PC-3 (cell line): ENCODE results near the gene AGPAT1. TPM values are rescaled to one million over a fixed set of nuclear protein-coding genes. Genes with fewer than 3 reads are reported as not detected.

ENCODE experiments used
- ATAC-seq: fragments of 200-7000 bp; cut with Tn5 transposase; 2 replicates; pipeline ENCODE4 v1.9.1; 2020; ENCODE audit warnings: mild to moderate bottlenecking, moderate library complexity
- BruUV-seq: library from RNA; stranded (reverse); fragments of 400-500 nt; replicated peaks from 2 replicates; lab custom pipeline; 2021; lab: Mats Ljungman, UMichigan
- CTCF ChIA-PET: fragments of 300-600 bp; sonication (Branson Sonifier 250); formaldehyde crosslinking; loops from one replicate; lab custom pipeline; 2022; ENCODE audit warnings: antibody characterized with exemption; lab: Charles Lee
- POLR2A ChIA-PET: fragments of 300-600 bp; sonication (Branson Sonifier 250); formaldehyde crosslinking; loops from one replicate; lab custom pipeline; 2022; ENCODE audit warnings: antibody characterized with exemption; ENCODE audit not compliant: unreplicated experiment; lab: Charles Lee
- DNase-seq: peaks from one replicate; pipeline ENCODE4 v3.0.0-alpha.2; 2015
- H2AFZ ChIP-seq: fragments of 300-600 bp; sonication (generic); 2 replicates; pipeline ENCODE4 v1.6.0; 2016; ENCODE audit warnings: antibody characterized with exemption, low read length
- H3F3A ChIP-seq: fragments of 300-600 bp; sonication (generic); one replicate; pipeline ENCODE4 v1.6.0; 2017; ENCODE audit warnings: antibody characterized with exemption, low read length, control low read depth, mild to moderate bottlenecking; ENCODE audit not compliant: unreplicated experiment
- H3K27ac ChIP-seq: fragments of 300-600 bp; sonication (generic); 2 replicates; pipeline ENCODE4 v1.5.1; 2016; ENCODE audit warnings: mild to moderate bottlenecking, low read length
- H3K27me3 ChIP-seq: fragments of 300-600 bp; sonication (generic); 2 replicates; pipeline ENCODE4 v1.6.1; 2016; ENCODE audit warnings: low read length, mixed read lengths
- H3K36me3 ChIP-seq: fragments of 300-600 bp; sonication (generic); 2 replicates; pipeline ENCODE4 v1.6.1; 2016; ENCODE audit warnings: low read depth, mixed run types, low read length, mixed read lengths
- H3K4me1 ChIP-seq: fragments of 300-600 bp; sonication (generic); 2 replicates; pipeline ENCODE4 v1.5.1; 2016; ENCODE audit warnings: low read length; ENCODE audit not compliant: insufficient read depth
- H3K4me2 ChIP-seq: fragments of 300-600 bp; sonication (generic); 2 replicates; pipeline ENCODE4 v1.6.0; 2016; ENCODE audit warnings: low read length
- H3K4me3 ChIP-seq: fragments of 300-600 bp; sonication (generic); 2 replicates; pipeline ENCODE4 v1.5.1; 2016; ENCODE audit warnings: mild to moderate bottlenecking, low read length, mixed read lengths
- H3K79me2 ChIP-seq: fragments of 300-600 bp; sonication (generic); 2 replicates; pipeline ENCODE4 v1.6.1; 2017; ENCODE audit warnings: low read length, mixed read lengths
- H3K9ac ChIP-seq: fragments of 300-600 bp; sonication (generic); 2 replicates; pipeline ENCODE4 v1.6.0; 2016; ENCODE audit warnings: mild to moderate bottlenecking, low read length
- H3K9me2 ChIP-seq: fragments of 300-600 bp; sonication (generic); replicated peaks from 2 replicates; pipeline ENCODE4 v1.6.1; 2016; ENCODE audit warnings: mixed run types, low read length, mixed read lengths
- H3K9me3 ChIP-seq: fragments of 300-600 bp; sonication (generic); 2 replicates; pipeline ENCODE4 v1.6.1; 2016; ENCODE audit warnings: low read length, mixed read lengths
- H4K20me1 ChIP-seq: fragments of 300-600 bp; sonication (generic); 2 replicates; pipeline ENCODE4 v1.6.1; 2016; ENCODE audit warnings: low read length, mixed read lengths
- CTCF ChIP-seq: fragments of 300-600 bp; sonication (generic); conservative IDR thresholded peaks from 2 replicates; pipeline ENCODE4 v1.5.1; 2017; ENCODE audit warnings: antibody characterized with exemption, low read depth, mild to moderate bottlenecking, low read length
- EZH2 ChIP-seq: fragments of 300-600 bp; sonication (generic); IDR thresholded peaks from one replicate; pipeline ENCODE4 v1.6.1; 2017; ENCODE audit warnings: antibody characterized with exemption, mild to moderate bottlenecking, low read length; ENCODE audit not compliant: unreplicated experiment
- EZH2phosphoT487 ChIP-seq: fragments of 300-600 bp; sonication (generic); IDR thresholded peaks from 2 replicates; pipeline ENCODE4 v1.6.1; 2018; ENCODE audit warnings: mild to moderate bottlenecking, antibody characterized with exemption, low read length, borderline replicate concordance
- intact Hi-C: fragments of 100-400 bp; cut with micrococcal nuclease; formaldehyde crosslinking; loops from 2 replicates; pipeline ENCODE4 v1.9.0; 2023
- total RNA-seq: library from RNA; depleted of rRNA; stranded (reverse); fragments of >200 nt; gene quantifications from 2 replicates; pipeline ENCODE4 v1.2.3, GENCODE V29; 2014

The AGPAT1 gene
- total RNA-seq, 1 experiment from 2014 or later: 59.6 TPM

- no peaks in the 10 kb centered on the region for H3K79me2 ChIP-seq
- H3F3A ChIP-seq: no peaks in the 10 kb centered on the region
- H3K4me3 ChIP-seq: no peak overlapping the region
- no peaks in the 10 kb centered on the region for H3K9me2 ChIP-seq
- no peaks in the 10 kb centered on the region for H3K9me3 ChIP-seq
- H3K4me1 ChIP-seq: no peaks in the 10 kb centered on the region
- ATAC-seq (no peak), DNase-seq (no peak)
- ChIA-PET CTCF (no interaction called here), POLR2A (no interaction called here)
- H3K27ac ChIP-seq: no peak overlapping the region
- intact Hi-C loops: no loop called here
- no peak overlapping the region for H3K9ac ChIP-seq
- H4K20me1 ChIP-seq: no peaks in the 10 kb centered on the region
- TF ChIP-seq CTCF (no peak), EZH2 (no peak), EZH2phosphoT487 (no peak)
- H3K36me3 ChIP-seq: no peaks in the 10 kb centered on the region
- H3K27me3 ChIP-seq: peaks cover 31% of the 10 kb centered on the region
- no TSS peak for BruUV-seq
- no peak overlapping the region for H2AFZ ChIP-seq
- H3K4me2 ChIP-seq: no peak overlapping the region
Observed at GRCh38 chr6:32220021-32220420, 44.1 kb upstream of the AGPAT1 start.

DNA sequence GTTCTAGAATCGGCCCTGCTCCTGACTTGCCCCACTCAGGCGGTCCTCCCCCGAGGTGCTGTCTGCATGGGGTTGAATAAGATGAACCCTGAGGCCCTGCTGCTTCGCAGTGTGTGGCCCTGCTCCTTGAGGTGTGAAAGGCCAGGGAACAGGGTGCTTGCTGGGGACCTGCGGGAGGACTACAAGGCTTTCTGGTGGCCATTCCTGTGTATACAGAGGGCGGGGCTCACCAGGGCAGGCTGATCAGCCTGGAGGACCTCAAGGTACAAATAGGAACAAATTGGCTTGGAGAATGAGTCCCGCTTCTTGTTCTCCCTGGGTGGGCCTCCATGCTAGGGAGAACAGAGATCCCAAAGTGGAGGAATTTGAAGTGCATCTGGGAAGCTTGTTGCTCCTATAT is 42.3 kb upstream of the AGPAT1 start:
- Histone ChIP-seq H3K27ac (no peak overlapping the region), H3K4me2 (no peak overlapping the region), H4K20me1 (no peaks in the 10 kb centered on the region), H3K9me2 (no peaks in the 10 kb centered on the region), H3F3A (no peaks in the 10 kb centered on the region), H3K36me3 (no peaks in the 10 kb centered on the region), H3K27me3 (peaks cover 31% of the 10 kb centered on the region), H3K4me3 (no peak overlapping the region), H3K4me1 (no peaks in the 10 kb centered on the region), H2AFZ (no peak overlapping the region), H3K79me2 (no peaks in the 10 kb centered on the region), H3K9me3 (no peaks in the 10 kb centered on the region), H3K9ac (no peak overlapping the region)
- ATAC-seq (no peak), DNase-seq (no peak)
- no TSS peak for BruUV-seq
- ChIA-PET POLR2A (no interaction called here), CTCF (no interaction called here)
- intact Hi-C loops: no loop called here
- TF ChIP-seq EZH2: no peak

GRCh38 chr6:32216998-32217397 is 41.1 kb upstream of the AGPAT1 start:
- no peak for DNase-seq
- Histone ChIP-seq H3K4me2 (no peak overlapping the region), H3K9me2 (no peaks in the 10 kb centered on the region), H3K4me1 (no peaks in the 10 kb centered on the region), H3K27me3 (peaks cover 31% of the 10 kb centered on the region), H3K9me3 (no peaks in the 10 kb centered on the region), H3K36me3 (no peaks in the 10 kb centered on the region), H3F3A (no peaks in the 10 kb centered on the region), H4K20me1 (no peaks in the 10 kb centered on the region), H3K9ac (no peak overlapping the region), H3K27ac (no peak overlapping the region), H3K79me2 (no peaks in the 10 kb centered on the region), H3K4me3 (no peak overlapping the region), H2AFZ (no peak overlapping the region)
- POLR2A ChIA-PET: no interaction called here
- intact Hi-C loops: no loop called here
- ATAC-seq: no peak
- TF ChIP-seq CTCF: no peak
- no peak for TF ChIP-seq EZH2
- no peak for TF ChIP-seq EZH2phosphoT487
- BruUV-seq: no TSS peak
- CTCF ChIA-PET: no interaction called here
